Osteoblast (primary cell): ENCODE results near the gene BAIAP3. TPM values are rescaled to one million over a fixed set of nuclear protein-coding genes. Genes with fewer than 3 reads are reported as not detected.

Experiments
- DNase-seq: peaks from one replicate; pipeline ENCODE4 v3.0.0; 2011; ENCODE audit warnings: low spot score, mixed read lengths; ENCODE audit not compliant: insufficient read length; ENCODE audit errors: missing footprints
- H2AFZ ChIP-seq: 2 replicates; pipeline ENCODE4 v1.6.0; 2011; ENCODE audit warnings: mild to moderate bottlenecking, low read length
- H3K27ac ChIP-seq: 2 replicates; pipeline ENCODE4 v1.5.1; 2011; ENCODE audit warnings: mild to moderate bottlenecking, low read depth, low read length, moderate library complexity
- H3K27me3 ChIP-seq: 2 replicates; pipeline ENCODE4 v1.6.0; 2012; ENCODE audit warnings: mild to moderate bottlenecking, control low read depth, inconsistent platforms, low read length, moderate library complexity; ENCODE audit not compliant: insufficient read depth
- H3K36me3 ChIP-seq: 2 replicates; pipeline ENCODE4 v1.5.1; 2011; ENCODE audit warnings: mild to moderate bottlenecking, low read length, control low read depth, moderate library complexity; ENCODE audit not compliant: insufficient read depth
- H3K4me1 ChIP-seq: 2 replicates; pipeline ENCODE4 v1.5.1; 2011; ENCODE audit warnings: mild to moderate bottlenecking, low read length, control low read depth, moderate library complexity; ENCODE audit not compliant: insufficient read depth
- H3K4me2 ChIP-seq: 2 replicates; pipeline ENCODE4 v1.6.0; 2011; ENCODE audit warnings: mild to moderate bottlenecking, low read length; ENCODE audit not compliant: insufficient read depth
- H3K4me3 ChIP-seq: fragments of 200-600 bp; sonication (generic); 3 replicates; pipeline ENCODE4 v1.5.1; 2012; ENCODE audit warnings: mild to moderate bottlenecking, low read length, inconsistent platforms; ENCODE audit not compliant: insufficient read depth
- H3K79me2 ChIP-seq: 2 replicates; pipeline ENCODE4 v1.6.0; 2012; ENCODE audit warnings: mild to moderate bottlenecking, low read length, control low read depth, inconsistent platforms; ENCODE audit not compliant: insufficient read depth
- H3K9me3 ChIP-seq: 2 replicates; pipeline ENCODE4 v1.5.1; 2011; ENCODE audit warnings: low read depth, low read length, control low read depth
- H4K20me1 ChIP-seq: 2 replicates; pipeline ENCODE4 v1.6.0; 2012; ENCODE audit warnings: mild to moderate bottlenecking, low read length, control low read depth; ENCODE audit not compliant: insufficient read depth
- CTCF ChIP-seq: IDR thresholded peaks from 2 replicates; pipeline ENCODE4 v1.5.1; 2011; ENCODE audit warnings: mild to moderate bottlenecking, low read depth, low read length, moderate library complexity; ENCODE audit errors: extremely low read depth
- total RNA-seq: library from RNA; depleted of rRNA; stranded (reverse); fragments of >200 nt; gene quantifications from 2 replicates; pipeline ENCODE4 v1.2.3, GENCODE V29; 2012

BAIAP3 gene
- total RNA-seq, 1 donor: under 0.01 TPM

- Histone ChIP-seq H3K4me3 (no peak overlapping the region), H3K4me1 (no peaks in the 10 kb centered on the region), H3K27me3 (peaks cover 42% of the 10 kb centered on the region), H2AFZ (no peak overlapping the region), H3K36me3 (no peaks in the 10 kb centered on the region), H3K27ac (no peak overlapping the region), H3K4me2 (no peak overlapping the region), H3K79me2 (no peaks in the 10 kb centered on the region), H4K20me1 (peaks cover 5% of the 10 kb centered on the region), H3K9me3 (peaks cover 4% of the 10 kb centered on the region)
- no peak for DNase-seq
- TF ChIP-seq CTCF: peak; percentile 36
These were observed 3.1 kb upstream of the BAIAP3 start for GRCh38 chr16:1330260-1330914.

GRCh38 chr16:1330931-1331711 lies 2.3 kb upstream of the BAIAP3 start:
- DNase-seq: no peak
- Histone ChIP-seq H3K4me2 (no peak overlapping the region), H3K27ac (no peak overlapping the region), H4K20me1 (no peaks in the 10 kb centered on the region), H3K4me1 (no peaks in the 10 kb centered on the region), H3K27me3 (peaks cover 50% of the 10 kb centered on the region), H3K79me2 (no peaks in the 10 kb centered on the region), H3K9me3 (peaks cover 4% of the 10 kb centered on the region), H3K4me3 (no peak overlapping the region), H2AFZ (no peak overlapping the region), H3K36me3 (no peaks in the 10 kb centered on the region)
- TF ChIP-seq CTCF: no peak

- Histone ChIP-seq H3K27me3 (peaks cover 52% of the 10 kb centered on the region), H2AFZ (no peak overlapping the region), H3K79me2 (no peaks in the 10 kb centered on the region), H3K4me3 (no peak overlapping the region), H3K36me3 (no peaks in the 10 kb centered on the region), H3K4me1 (no peaks in the 10 kb centered on the region), H3K4me2 (no peak overlapping the region), H4K20me1 (no peaks in the 10 kb centered on the region), H3K27ac (no peak overlapping the region), H3K9me3 (peaks cover 4% of the 10 kb centered on the region)
- no peak for TF ChIP-seq CTCF
- peak; percentile 92 for DNase-seq
These were observed 1.5 kb upstream of the BAIAP3 start for GRCh38 chr16:1331712-1332617.
